BJ (cell line): ENCODE results near the gene HDDC2. TPM values are rescaled to one million over a fixed set of nuclear protein-coding genes. Genes with fewer than 3 reads are reported as not detected.

Experiments used
- CTCF ChIA-PET: fragments of 350-600 bp; formaldehyde crosslinking; extraction: SDS; loops from one replicate; lab custom pipeline; 2021; ENCODE audit warnings: antibody characterized with exemption, inconsistent platforms; lab: Yijun Ruan, JAX
- POLR2A ChIA-PET: fragments of 300-600 bp; sonication (Branson Sonifier 250); formaldehyde crosslinking; extraction: SDS; loops from one replicate; lab custom pipeline; 2021; ENCODE audit warnings: antibody characterized with exemption; lab: Charles Lee
- DNase-seq: peaks from one replicate; pipeline ENCODE4 v3.0.0-alpha.2; 2011; ENCODE audit warnings: low read depth
- H3K27me3 ChIP-seq: 2 replicates; pipeline ENCODE4 v1.6.0; 2011; ENCODE audit warnings: low read length; ENCODE audit not compliant: control insufficient read depth, insufficient read depth
- H3K36me3 ChIP-seq: 2 replicates; pipeline ENCODE4 v1.5.1; 2011; ENCODE audit warnings: low read length; ENCODE audit not compliant: control insufficient read depth, insufficient read depth
- H3K4me3 ChIP-seq: 2 replicates; pipeline ENCODE4 v1.5.1; 2011; ENCODE audit warnings: low read depth, mild to moderate bottlenecking, control low read depth, low read length
- polyA plus RNA-seq: library from polyadenylated mRNA; depleted of rRNA; stranded (reverse); fragments of >200 nt; gene quantifications from 2 replicates; pipeline ENCODE4 v1.2.3, GENCODE V29; 2011
- TF ChIP-seq, protein P1 (sequence below): IDR thresholded peaks from 2 replicates; pipeline ENCODE4 v1.5.1; 2011; ENCODE audit warnings: low read depth, mild to moderate bottlenecking, control low read depth, inconsistent platforms, low read length, moderate library complexity; ENCODE audit not compliant: insufficient read depth

Gene HDDC2
- polyA plus RNA-seq, 1 experiment: 109 TPM

- Histone ChIP-seq H3K27me3 (no peaks in the 10 kb centered on the region), H3K4me3 (no peak overlapping the region), H3K36me3 (no peaks in the 10 kb centered on the region)
- TF ChIP-seq, protein P1, sequence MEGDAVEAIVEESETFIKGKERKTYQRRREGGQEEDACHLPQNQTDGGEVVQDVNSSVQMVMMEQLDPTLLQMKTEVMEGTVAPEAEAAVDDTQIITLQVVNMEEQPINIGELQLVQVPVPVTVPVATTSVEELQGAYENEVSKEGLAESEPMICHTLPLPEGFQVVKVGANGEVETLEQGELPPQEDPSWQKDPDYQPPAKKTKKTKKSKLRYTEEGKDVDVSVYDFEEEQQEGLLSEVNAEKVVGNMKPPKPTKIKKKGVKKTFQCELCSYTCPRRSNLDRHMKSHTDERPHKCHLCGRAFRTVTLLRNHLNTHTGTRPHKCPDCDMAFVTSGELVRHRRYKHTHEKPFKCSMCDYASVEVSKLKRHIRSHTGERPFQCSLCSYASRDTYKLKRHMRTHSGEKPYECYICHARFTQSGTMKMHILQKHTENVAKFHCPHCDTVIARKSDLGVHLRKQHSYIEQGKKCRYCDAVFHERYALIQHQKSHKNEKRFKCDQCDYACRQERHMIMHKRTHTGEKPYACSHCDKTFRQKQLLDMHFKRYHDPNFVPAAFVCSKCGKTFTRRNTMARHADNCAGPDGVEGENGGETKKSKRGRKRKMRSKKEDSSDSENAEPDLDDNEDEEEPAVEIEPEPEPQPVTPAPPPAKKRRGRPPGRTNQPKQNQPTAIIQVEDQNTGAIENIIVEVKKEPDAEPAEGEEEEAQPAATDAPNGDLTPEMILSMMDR: no peak
- ChIA-PET CTCF (interaction anchor here (0.6 to 1.4 kb wide), 2 partner anchors 10 to 64 kb away, joined by 3 read pairs; no protein-coding TSS in a partner anchor), POLR2A (no interaction called here)
- no peak for DNase-seq
These were observed 56.1 kb downstream of the HDDC2 start for GRCh38 chr6:125245523-125246264.

DNA sequence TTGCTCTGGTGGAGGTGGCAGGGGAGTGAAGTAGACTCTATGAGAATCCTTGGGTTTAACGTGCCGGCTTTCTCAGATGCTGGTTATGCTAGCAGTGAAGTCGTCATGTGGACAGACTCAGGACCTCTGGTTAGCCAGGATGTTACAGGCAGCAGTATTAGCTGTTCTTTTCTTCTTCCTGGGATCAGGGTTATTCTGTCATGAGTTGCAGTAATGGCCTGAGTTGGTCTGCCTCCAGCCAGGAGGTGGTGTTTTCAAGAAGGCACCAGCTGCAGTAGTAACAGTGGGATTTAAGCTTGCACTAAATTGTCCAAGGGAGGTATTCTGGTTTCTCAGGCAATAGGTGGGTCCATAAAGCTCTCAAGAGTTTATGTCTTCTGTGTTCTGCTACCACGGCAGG, 56.7 kb downstream of the HDDC2 start:
- TF ChIP-seq, protein P1: no peak
- POLR2A ChIA-PET: no interaction called here
- Histone ChIP-seq H3K27me3 (no peaks in the 10 kb centered on the region), H3K36me3 (no peaks in the 10 kb centered on the region), H3K4me3 (no peak overlapping the region)
- CTCF ChIA-PET: interaction anchor here (0.6 kb wide), 1 partner anchor 10 kb away, joined by 3 read pairs; no protein-coding TSS in a partner anchor
- no peak for DNase-seq

- TF ChIP-seq, protein P1: no peak
- H3K27me3 ChIP-seq: no peaks in the 10 kb centered on the region
- no peaks in the 10 kb centered on the region for H3K36me3 ChIP-seq
- no peak overlapping the region for H3K4me3 ChIP-seq
- no peak for DNase-seq
- POLR2A ChIA-PET: no interaction called here
- CTCF ChIA-PET: no interaction called here
These were observed 64.0 kb downstream of the HDDC2 start for GRCh38 chr6:125237764-125238163.

DNA sequence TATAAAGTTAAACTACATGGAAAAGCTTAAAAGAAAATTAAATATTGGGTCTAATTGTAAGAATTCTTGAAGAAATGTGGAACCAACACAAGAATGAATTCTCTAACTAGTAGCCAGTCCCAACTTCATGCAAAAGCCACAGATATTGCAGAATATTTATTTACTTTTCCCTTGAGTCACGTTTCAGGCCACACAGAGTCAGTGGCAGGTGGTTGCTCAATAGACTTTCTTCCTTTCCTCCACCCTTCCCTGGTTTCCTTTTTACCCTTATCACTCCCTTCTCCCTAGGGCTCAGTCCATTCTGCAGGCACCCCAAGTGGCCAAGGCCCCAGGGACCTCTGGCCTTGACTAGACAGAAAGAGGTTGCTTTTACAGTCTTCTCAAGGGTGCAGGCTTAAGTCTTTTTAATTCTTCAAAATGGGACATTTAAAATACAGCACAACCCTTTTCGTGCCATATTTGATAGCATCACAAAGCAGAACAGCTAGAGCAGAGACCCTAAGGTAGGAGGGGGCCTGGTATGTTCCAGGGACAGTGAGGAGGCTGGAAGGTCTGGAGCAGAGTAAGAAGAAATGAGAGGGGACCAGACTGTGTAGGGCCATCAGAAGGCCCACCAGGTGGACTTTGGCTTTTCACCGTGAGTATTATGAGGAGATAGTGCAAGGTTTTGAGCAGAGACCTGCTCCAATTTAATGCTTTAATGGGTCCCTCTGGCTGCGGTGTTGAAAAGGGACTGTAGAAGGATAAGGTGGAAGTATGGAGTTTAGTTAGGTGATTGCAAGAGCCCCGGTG, 65.0 kb downstream of the HDDC2 start:
- TF ChIP-seq, protein P1: no peak
- ChIA-PET POLR2A (interaction anchor here (0.9 kb wide), 1 partner anchor 132 kb away, joined by 3 read pairs; no protein-coding TSS in a partner anchor), CTCF (interaction anchor here (0.9 to 1.0 kb wide), 2 partner anchors 83 to 366 kb away, joined by 3 to 4 read pairs; partner anchors contain the start of gene TPD52L1)

DNA sequence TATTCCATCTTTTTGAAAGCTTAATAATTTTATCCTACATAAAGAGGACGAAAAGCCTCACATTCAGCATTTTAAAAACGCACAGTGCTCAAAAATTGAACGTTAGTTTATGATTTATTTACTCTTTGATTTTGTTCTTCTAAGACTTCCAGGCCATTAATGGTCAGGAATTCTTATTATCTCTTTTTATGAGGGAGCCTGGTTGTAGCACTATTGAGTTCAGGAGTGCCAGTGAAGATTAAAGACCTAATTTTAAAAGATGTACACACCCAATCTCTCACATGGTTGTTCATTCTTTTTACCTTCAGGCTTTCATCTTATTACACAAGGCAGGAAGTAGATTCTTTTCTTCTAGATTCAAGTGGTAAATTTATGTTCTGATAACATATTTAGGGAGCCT, 68.6 kb downstream of the HDDC2 start:
- TF ChIP-seq, protein P1: no peak
- CTCF ChIA-PET: interaction anchor here (1.6 kb wide), 1 partner anchor 78 kb away, joined by 6 read pairs; no protein-coding TSS in a partner anchor
- Histone ChIP-seq H3K36me3 (no peaks in the 10 kb centered on the region), H3K4me3 (no peak overlapping the region), H3K27me3 (no peaks in the 10 kb centered on the region)
- DNase-seq: no peak
- POLR2A ChIA-PET: no interaction called here

More for the DNA sequence above, 65.0 kb downstream of the HDDC2 start:
- Histone ChIP-seq H3K36me3 (no peaks in the 10 kb centered on the region), H3K27me3 (no peaks in the 10 kb centered on the region), H3K4me3 (no peak overlapping the region)
- DNase-seq: no peak
